Neutrophil (primary cell): ENCODE measurements around the gene GEN1.

Experiments used
- H3K27ac ChIP-seq: fragments of 200-600 bp; sonication (generic); 2 replicates; pipeline ENCODE4 v1.5.1; 2016; ENCODE audit warnings: mild to moderate bottlenecking, moderate library complexity
- H3K27me3 ChIP-seq: fragments of 200-600 bp; sonication (generic); 2 replicates; pipeline ENCODE4 v1.6.0; 2016; ENCODE audit warnings: mild to moderate bottlenecking
- H3K36me3 ChIP-seq: fragments of 200-600 bp; sonication (generic); 2 replicates; pipeline ENCODE4 v1.5.1; 2017
- H3K4me1 ChIP-seq, 2 experiments: fragments of 200-600 bp in 1 of 2; sonication (generic) in 1 of 2; 1 replicate in 1 of 2; 2 replicates in 1 of 2; pipeline versions ENCODE4 v1.5.1 to v1.6.1; 2013 to 2016; ENCODE audit warnings: low read depth in 1 of 2, low read length in 1 of 2, mild to moderate bottlenecking in 1 of 2, moderate library complexity in 1 of 2; ENCODE audit not compliant: control insufficient read depth in 1 of 2, insufficient read depth in 1 of 2
- H3K4me3 ChIP-seq, 2 experiments: fragments of 200-600 bp in 1 of 2; sonication (generic) in 1 of 2; 1 replicate in 1 of 2; 2 replicates in 1 of 2; pipeline ENCODE4 v1.5.1; 2013 to 2016; ENCODE audit warnings: low read depth in 1 of 2, low read length in 1 of 2, mild to moderate bottlenecking in 1 of 2, moderate library complexity in 1 of 2
- H3K9me3 ChIP-seq: fragments of 200-600 bp; sonication (generic); 2 replicates; pipeline ENCODE4 v1.5.1; 2016
- CTCF ChIP-seq: fragments of 200-600 bp; sonication (generic); IDR thresholded peaks from 2 replicates; pipeline ENCODE4 v1.5.1; 2016; ENCODE audit warnings: antibody characterized with exemption

Gene GEN1

GRCh38 chr2:17762451-17762850, 8.5 kb downstream of the GEN1 start:
- Histone ChIP-seq H3K4me3 (no peak overlapping the region), H3K4me1 (peaks cover 0 to 6% of the 10 kb centered on the region in 2 experiments), H3K27ac (no peak overlapping the region), H3K27me3 (no peaks in the 10 kb centered on the region), H3K36me3 (no peaks in the 10 kb centered on the region), H3K9me3 (no peaks in the 10 kb centered on the region)
- no peak for TF ChIP-seq CTCF

GRCh38 chr2:17763641-17764333, 9.8 kb downstream of the GEN1 start:
- no peak overlapping the region for H3K27ac ChIP-seq
- no peak overlapping the region for H3K4me3 ChIP-seq
- no peaks in the 10 kb centered on the region for H3K4me1 ChIP-seq
- H3K36me3 ChIP-seq, result no peaks in the 10 kb centered on the region
- H3K27me3 ChIP-seq, result no peaks in the 10 kb centered on the region
- TF ChIP-seq CTCF, result no peak
- H3K9me3 ChIP-seq, result no peaks in the 10 kb centered on the region

- Histone ChIP-seq H3K4me1 (no peaks in the 10 kb centered on the region), H3K27me3 (no peaks in the 10 kb centered on the region), H3K36me3 (peaks cover 3% of the 10 kb centered on the region), H3K9me3 (no peaks in the 10 kb centered on the region), H3K4me3 (no peak overlapping the region), H3K27ac (no peak overlapping the region)
- no peak for TF ChIP-seq CTCF
Measured at GRCh38 chr2:17765398-17765797, 11.5 kb downstream of the GEN1 start.

GRCh38 chr2:17768894-17769293, 15.0 kb downstream of the GEN1 start:
- Histone ChIP-seq H3K9me3 (no peaks in the 10 kb centered on the region), H3K27me3 (no peaks in the 10 kb centered on the region), H3K4me1 (no peaks in the 10 kb centered on the region), H3K36me3 (peaks cover 28% of the 10 kb centered on the region), H3K27ac (no peak overlapping the region), H3K4me3 (no peak overlapping the region)
- no peak for TF ChIP-seq CTCF

- no peak overlapping the region for H3K27ac ChIP-seq
- peaks cover 38% of the 10 kb centered on the region for H3K36me3 ChIP-seq
- no peaks in the 10 kb centered on the region for H3K4me1 ChIP-seq
- no peaks in the 10 kb centered on the region for H3K9me3 ChIP-seq
- no peaks in the 10 kb centered on the region for H3K27me3 ChIP-seq
- no peak for TF ChIP-seq CTCF
- no peak overlapping the region for H3K4me3 ChIP-seq
Measured at GRCh38 chr2:17771956-17772355, 18.0 kb downstream of the GEN1 start.
